Progenitor cell of endocrine pancreas (in vitro differentiated cells): ENCODE data around the gene ZFYVE19. TPM values are rescaled to one million over a fixed set of nuclear protein-coding genes. Genes with fewer than 3 reads are reported as not detected.
A peak's percentile ranks its signal among the peaks of the same experiment; 100 is the strongest.

Experiments
- DNase-seq: peaks from one replicate; pipeline ENCODE4 v3.0.0; 2021; ENCODE audit warnings: low spot score; ENCODE audit not compliant: unreplicated experiment
- H3K27ac Mint-ChIP-seq: 2 replicates; pipeline ENCODE4 v1.8.0; 2021; ENCODE audit warnings: mild to moderate bottlenecking, moderate library complexity, mixed read lengths
- H3K27me3 Mint-ChIP-seq: 2 replicates; pipeline ENCODE4 v1.8.0; 2021; ENCODE audit warnings: mixed read lengths
- H3K36me3 Mint-ChIP-seq: 2 replicates; pipeline ENCODE4 v1.8.0; 2022; ENCODE audit warnings: mixed read lengths; ENCODE audit not compliant: insufficient read depth
- H3K4me1 Mint-ChIP-seq: 2 replicates; pipeline ENCODE4 v1.8.0; 2021; ENCODE audit warnings: low read depth, mixed read lengths
- H3K4me3 Mint-ChIP-seq: 2 replicates; pipeline ENCODE4 v1.8.0; 2021; ENCODE audit warnings: low read depth, mild to moderate bottlenecking, moderate library complexity, mixed read lengths
- H3K9me3 Mint-ChIP-seq: 2 replicates; pipeline ENCODE4 v1.8.0; 2021; ENCODE audit warnings: low read depth, mixed read lengths
- CTCF ChIP-seq: fragments of 200-600 bp; sonication (generic); IDR thresholded peaks from one replicate; pipeline ENCODE4 v1.5.0; 2021; ENCODE audit warnings: antibody characterized with exemption, mild to moderate bottlenecking; ENCODE audit not compliant: unreplicated experiment
- total RNA-seq: library from RNA; stranded (reverse); gene quantifications from 2 replicates; pipeline ENCODE4 v1.2.1, GENCODE V29; 2021

The ZFYVE19 gene
- total RNA-seq, 1 donor from 2014 or later = 25.2 TPM

DNA sequence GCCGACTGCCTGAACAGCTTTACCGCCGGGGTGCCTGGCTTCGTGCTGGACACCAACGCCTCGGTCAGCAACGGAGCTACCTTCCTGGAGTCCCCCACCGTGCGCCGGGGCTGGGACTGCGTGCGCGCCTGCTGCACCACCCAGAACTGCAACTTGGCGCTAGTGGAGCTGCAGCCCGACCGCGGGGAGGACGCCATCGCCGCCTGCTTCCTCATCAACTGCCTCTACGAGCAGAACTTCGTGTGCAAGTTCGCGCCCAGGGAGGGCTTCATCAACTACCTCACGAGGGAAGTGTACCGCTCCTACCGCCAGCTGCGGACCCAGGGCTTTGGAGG is 37.8 kb downstream of the ZFYVE19 start:
- no peak for TF ChIP-seq CTCF
- DNase-seq = peak; percentile 38
- H3K27me3 Mint-ChIP-seq = no peaks in the 10 kb centered on the region
- peaks cover 8% of the 10 kb centered on the region for H3K36me3 Mint-ChIP-seq
- H3K4me1 Mint-ChIP-seq = peaks cover 37% of the 10 kb centered on the region
- H3K4me3 Mint-ChIP-seq = peak overlapping the region; percentile 96
- H3K27ac Mint-ChIP-seq = peak overlapping the region; percentile 99
- no peaks in the 10 kb centered on the region for H3K9me3 Mint-ChIP-seq

DNA sequence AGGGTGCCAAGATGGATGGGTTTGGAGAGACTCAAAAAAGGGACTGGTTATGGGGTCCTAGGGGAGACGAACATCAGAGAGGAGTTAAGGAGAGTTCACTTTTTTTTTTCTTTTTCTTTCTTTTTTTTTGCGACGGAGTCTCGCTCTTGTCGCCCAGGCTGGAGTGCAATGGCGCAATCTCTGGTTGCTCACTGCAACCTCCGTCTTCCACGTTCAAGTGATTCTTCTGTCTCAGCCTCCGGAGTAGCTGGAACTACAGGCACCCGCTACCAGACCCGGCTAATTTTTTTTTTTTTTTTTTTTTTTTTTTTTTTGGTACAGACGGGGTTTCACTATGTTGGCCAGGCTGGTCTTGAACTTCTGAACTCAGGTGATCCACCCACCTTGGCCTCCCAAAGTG is 38.1 kb downstream of the ZFYVE19 start:
- Mint-ChIP-seq H3K27me3 (no peaks in the 10 kb centered on the region), H3K9me3 (no peaks in the 10 kb centered on the region), H3K36me3 (peaks cover 8% of the 10 kb centered on the region), H3K4me3 (peak overlapping the region; percentile 96), H3K4me1 (peaks cover 37% of the 10 kb centered on the region), H3K27ac (peak overlapping the region; percentile 99)
- no peak for TF ChIP-seq CTCF
- DNase-seq = no peak

- Mint-ChIP-seq H3K27me3 (no peaks in the 10 kb centered on the region), H3K4me3 (peak overlapping the region; percentile 96), H3K4me1 (peaks cover 37% of the 10 kb centered on the region), H3K36me3 (peaks cover 11% of the 10 kb centered on the region), H3K27ac (peak overlapping the region; percentile 99), H3K9me3 (no peaks in the 10 kb centered on the region)
- DNase-seq = peak; percentile 41
- TF ChIP-seq CTCF = no peak
Measured at GRCh38 chr15:40845511-40846284, 38.8 kb downstream of the ZFYVE19 start.

DNA sequence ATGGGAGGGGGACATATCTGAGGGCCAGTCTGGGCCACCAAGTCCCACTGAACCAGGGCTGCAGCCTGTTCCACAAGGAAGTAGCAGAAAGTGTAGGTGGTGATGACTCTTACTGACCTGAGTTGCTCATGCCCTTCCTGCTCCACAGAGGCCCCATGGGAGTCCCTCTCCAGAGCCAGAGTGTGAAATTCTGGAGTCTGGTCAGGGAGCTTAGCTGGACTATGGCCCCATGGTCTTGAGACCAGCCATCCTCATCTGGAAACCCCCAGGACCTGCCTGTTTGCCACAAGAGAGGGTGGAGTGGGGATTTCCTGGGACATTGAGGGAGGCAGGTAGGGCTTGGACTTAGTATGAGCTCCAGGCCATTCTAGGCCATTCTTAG is 39.9 kb downstream of the ZFYVE19 start:
- peak overlapping the region; percentile 96 for H3K4me3 Mint-ChIP-seq
- DNase-seq = no peak
- TF ChIP-seq CTCF = no peak
- H3K27me3 Mint-ChIP-seq = no peaks in the 10 kb centered on the region
- no peaks in the 10 kb centered on the region for H3K9me3 Mint-ChIP-seq
- peaks cover 17% of the 10 kb centered on the region for H3K36me3 Mint-ChIP-seq
- H3K4me1 Mint-ChIP-seq = peaks cover 37% of the 10 kb centered on the region
- H3K27ac Mint-ChIP-seq = peak overlapping the region; percentile 99

DNA sequence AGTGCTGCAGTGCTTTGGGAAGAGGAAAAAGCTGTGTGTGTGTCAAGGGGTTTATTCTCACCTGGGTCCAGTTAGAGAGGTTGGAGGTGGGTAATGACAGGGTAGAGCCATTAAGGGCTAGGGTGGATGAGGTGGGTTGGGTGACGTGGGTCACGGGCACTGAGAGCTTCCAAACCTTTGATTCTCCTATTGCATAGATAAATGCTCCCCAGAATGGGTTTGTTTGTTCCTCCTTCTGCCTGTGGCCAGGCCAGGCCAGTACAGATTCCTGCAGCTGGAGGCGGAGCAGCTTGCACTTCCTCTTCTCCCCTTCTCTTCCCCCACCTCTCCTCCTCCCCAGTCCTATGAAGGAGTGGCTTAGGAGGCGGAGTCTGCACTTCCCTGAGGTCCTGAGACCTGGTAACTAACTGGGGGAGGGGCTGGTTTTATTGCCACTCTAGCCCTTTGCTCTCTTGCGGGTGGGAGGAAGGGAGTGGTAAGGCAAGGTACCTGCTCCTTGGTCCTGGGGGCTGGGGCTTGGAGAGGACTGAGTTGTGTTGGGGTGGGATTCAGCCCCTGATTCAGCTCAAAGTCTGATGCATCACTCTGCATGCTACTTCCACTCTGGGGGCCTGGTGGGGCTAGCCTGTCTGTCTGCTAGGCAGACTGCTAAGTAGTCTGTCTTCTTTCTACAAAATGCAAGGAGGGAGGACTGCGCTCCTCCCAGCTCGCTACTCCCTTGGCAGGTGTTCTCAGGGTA is 40.5 kb downstream of the ZFYVE19 start:
- H3K4me1 Mint-ChIP-seq = peaks cover 37% of the 10 kb centered on the region
- no peaks in the 10 kb centered on the region for H3K27me3 Mint-ChIP-seq
- H3K36me3 Mint-ChIP-seq = peaks cover 17% of the 10 kb centered on the region
- DNase-seq = peak; percentile 49
- H3K9me3 Mint-ChIP-seq = no peaks in the 10 kb centered on the region
- peak overlapping the region; percentile 96 for H3K4me3 Mint-ChIP-seq
- TF ChIP-seq CTCF = no peak
- peak overlapping the region; percentile 99 for H3K27ac Mint-ChIP-seq
